ENCODE results near the gene LENG9. TPM values are rescaled to one million over a fixed set of nuclear protein-coding genes. Genes with fewer than 3 reads are reported as not detected.
"Not testable (repeated sequence)": the region's sequence is repeated elsewhere in the genome, so short reads cannot be mapped to it uniquely, and the experiment has no call there.

The LENG9 gene
- total and polyA plus RNA-seq, 4 donors, result 1.8 to 13.8 (median 8.2) TPM

- peak; percentile 36 to 46 (median 45) for DNase-seq
- Histone ChIP-seq H3K27ac (ENCODE audit: low read depth in 1 of 2, low read length in 1 of 2) (peak overlapping the region; percentile 28 to 51), H3K9me3 (ENCODE audit: control insufficient read depth in 4 of 4, insufficient read depth in 3 of 4, low read length in 3 of 4) (no peaks in the 10 kb centered on the region), H3K27me3 (ENCODE audit: control insufficient read depth in 3 of 3, insufficient read depth in 3 of 3, low read length in 2 of 3) (no peaks in the 10 kb centered on the region), H3K4me1 (ENCODE audit: control insufficient read depth in 5 of 5, insufficient read depth in 5 of 5, low read length in 5 of 5) (peaks cover 0 to 35% (median 20%) of the 10 kb centered on the region in 5 donors), H3K4me3 (no peak overlapping the region), H3K36me3 (ENCODE audit: control insufficient read depth in 4 of 4, insufficient read depth in 4 of 4, low read length in 4 of 4) (peaks cover 0 to 6% (median 0%) of the 10 kb centered on the region in 4 donors), H3K9ac (ENCODE audit: insufficient read depth in 1 of 2, low read length in 2 of 2) (no peak overlapping the region)
- 43 to 70% methylated on average over 8 of the region's 8 CpGs for WGBS, 2 donors
- no peak for ATAC-seq (ENCODE audit: insufficient read depth, low FRiP score)
- TF ChIP-seq CTCF (IDR thresholded peaks at IDR 0.05; ENCODE audit: control extremely low read depth, extremely low read depth), result no peak
Observed at GRCh38 chr19:54469496-54469934, 5.9 kb upstream of the LENG9 start.

- DNase-seq; ATAC-seq (ENCODE audit: insufficient read depth, low FRiP score); H3K4me3 ChIP-seq; H3K27ac ChIP-seq (ENCODE audit: low read depth in 1 of 2, low read length in 1 of 2); H3K27me3 ChIP-seq (ENCODE audit: control insufficient read depth in 3 of 3, insufficient read depth in 3 of 3, low read length in 2 of 3); H3K9me3 ChIP-seq (ENCODE audit: control insufficient read depth in 4 of 4, insufficient read depth in 3 of 4, low read length in 3 of 4); H3K9ac ChIP-seq (ENCODE audit: insufficient read depth in 1 of 2, low read length in 2 of 2): not testable (repeated sequence)
- peaks cover 0 to 50% (median 15%) of the 10 kb centered on the region in 5 donors for H3K4me1 ChIP-seq (ENCODE audit: control insufficient read depth in 5 of 5, insufficient read depth in 5 of 5, low read length in 5 of 5)
- H3K36me3 ChIP-seq (ENCODE audit: control insufficient read depth in 4 of 4, insufficient read depth in 4 of 4, low read length in 4 of 4), result peaks cover 2 to 12% (median 7%) of the 10 kb centered on the region in 4 donors
- 92 to 98% methylated on average over 14 of the region's 14 CpGs for WGBS, 2 donors
Observed at GRCh38 chr19:54466110-54466480, 2.5 kb upstream of the LENG9 start.

GRCh38 chr19:54465426-54466109 is 2.0 kb upstream of the LENG9 start:
- Histone ChIP-seq H3K27ac (ENCODE audit: low read depth in 1 of 2, low read length in 1 of 2) (no peak overlapping the region), H3K4me3 (no peak overlapping the region), H3K9me3 (ENCODE audit: control insufficient read depth in 4 of 4, insufficient read depth in 3 of 4, low read length in 3 of 4) (no peaks in the 10 kb centered on the region), H3K9ac (ENCODE audit: insufficient read depth in 1 of 2, low read length in 2 of 2) (no peak overlapping the region), H3K27me3 (ENCODE audit: control insufficient read depth in 3 of 3, insufficient read depth in 3 of 3, low read length in 2 of 3) (no peaks in the 10 kb centered on the region), H3K36me3 (ENCODE audit: control insufficient read depth in 4 of 4, insufficient read depth in 4 of 4, low read length in 4 of 4) (peaks cover 2 to 16% (median 6%) of the 10 kb centered on the region in 4 donors), H3K4me1 (ENCODE audit: control insufficient read depth in 5 of 5, insufficient read depth in 5 of 5, low read length in 5 of 5) (peaks cover 0 to 50% (median 15%) of the 10 kb centered on the region in 5 donors)
- ATAC-seq (ENCODE audit: insufficient read depth, low FRiP score) (no peak), DNase-seq (no peak)
- 81 to 82% methylated on average over 49 of the region's 49 CpGs for WGBS, 2 donors
- TF ChIP-seq CTCF (IDR thresholded peaks at IDR 0.05; ENCODE audit: control extremely low read depth, extremely low read depth), result no peak

GRCh38 chr19:54464630-54465425 is 1.2 kb upstream of the LENG9 start:
- Histone ChIP-seq H3K36me3 (ENCODE audit: control insufficient read depth in 4 of 4, insufficient read depth in 4 of 4, low read length in 4 of 4) (peaks cover 7 to 23% (median 7%) of the 10 kb centered on the region in 4 donors), H3K9ac (ENCODE audit: insufficient read depth in 1 of 2, low read length in 2 of 2) (no peak overlapping the region), H3K27me3 (ENCODE audit: control insufficient read depth in 3 of 3, insufficient read depth in 3 of 3, low read length in 2 of 3) (no peaks in the 10 kb centered on the region), H3K4me1 (ENCODE audit: control insufficient read depth in 5 of 5, insufficient read depth in 5 of 5, low read length in 5 of 5) (peaks cover 0 to 48% (median 16%) of the 10 kb centered on the region in 5 donors), H3K4me3 (peak overlapping the region; percentile 40), H3K27ac (ENCODE audit: low read depth in 1 of 2, low read length in 1 of 2) (peak overlapping the region; percentile 76 to 83), H3K9me3 (ENCODE audit: control insufficient read depth in 4 of 4, insufficient read depth in 3 of 4, low read length in 3 of 4) (no peaks in the 10 kb centered on the region)
- DNase-seq, result peak; percentile 91 to 93 (median 91)
- whole genome bisulfite sequencing, 2 donors, result 6 to 15% methylated on average over 42 to 87 of the region's 87 CpGs
- TF ChIP-seq CTCF (IDR thresholded peaks at IDR 0.05; ENCODE audit: control extremely low read depth, extremely low read depth), result no peak
- peak; percentile 58 for ATAC-seq (ENCODE audit: insufficient read depth, low FRiP score)
